ENCODE data around the gene TBC1D8.

DNA sequence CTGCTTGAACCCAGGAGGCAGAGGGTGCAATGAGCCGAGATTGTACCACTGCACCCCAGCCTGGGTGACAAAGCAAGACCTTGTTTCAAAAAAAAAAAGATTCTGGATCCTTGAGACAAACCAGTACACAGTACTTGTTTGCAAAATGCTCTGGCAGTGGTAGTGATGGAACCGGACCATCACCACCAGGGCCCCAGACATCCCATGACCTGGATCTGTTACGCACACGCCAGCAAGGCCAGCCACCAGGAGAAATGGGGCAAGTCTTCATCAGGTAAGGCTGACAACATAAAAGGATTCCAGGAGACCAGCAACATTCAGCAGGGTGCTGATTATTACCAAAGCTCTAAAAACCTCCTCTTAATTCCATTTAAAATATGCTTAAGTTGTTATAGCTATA is 35.5 kb downstream of the TBC1D8 start:
- TF ChIP-seq, protein P1, sequence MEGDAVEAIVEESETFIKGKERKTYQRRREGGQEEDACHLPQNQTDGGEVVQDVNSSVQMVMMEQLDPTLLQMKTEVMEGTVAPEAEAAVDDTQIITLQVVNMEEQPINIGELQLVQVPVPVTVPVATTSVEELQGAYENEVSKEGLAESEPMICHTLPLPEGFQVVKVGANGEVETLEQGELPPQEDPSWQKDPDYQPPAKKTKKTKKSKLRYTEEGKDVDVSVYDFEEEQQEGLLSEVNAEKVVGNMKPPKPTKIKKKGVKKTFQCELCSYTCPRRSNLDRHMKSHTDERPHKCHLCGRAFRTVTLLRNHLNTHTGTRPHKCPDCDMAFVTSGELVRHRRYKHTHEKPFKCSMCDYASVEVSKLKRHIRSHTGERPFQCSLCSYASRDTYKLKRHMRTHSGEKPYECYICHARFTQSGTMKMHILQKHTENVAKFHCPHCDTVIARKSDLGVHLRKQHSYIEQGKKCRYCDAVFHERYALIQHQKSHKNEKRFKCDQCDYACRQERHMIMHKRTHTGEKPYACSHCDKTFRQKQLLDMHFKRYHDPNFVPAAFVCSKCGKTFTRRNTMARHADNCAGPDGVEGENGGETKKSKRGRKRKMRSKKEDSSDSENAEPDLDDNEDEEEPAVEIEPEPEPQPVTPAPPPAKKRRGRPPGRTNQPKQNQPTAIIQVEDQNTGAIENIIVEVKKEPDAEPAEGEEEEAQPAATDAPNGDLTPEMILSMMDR (IDR thresholded peaks at IDR 0.05), result no peak
- no peak for TF ChIP-seq POLR2AphosphoS5 (IDR thresholded peaks at IDR 0.05)

Measured in prostate gland (tissue), 2 donors.